GM03348 (cell line): Measurements from ENCODE around the gene WRNIP1.

Source experiments
- DNase-seq: peaks from one replicate; pipeline ENCODE4 v3.0.0; 2012; ENCODE audit warnings: low spot score

Gene WRNIP1

DNA sequence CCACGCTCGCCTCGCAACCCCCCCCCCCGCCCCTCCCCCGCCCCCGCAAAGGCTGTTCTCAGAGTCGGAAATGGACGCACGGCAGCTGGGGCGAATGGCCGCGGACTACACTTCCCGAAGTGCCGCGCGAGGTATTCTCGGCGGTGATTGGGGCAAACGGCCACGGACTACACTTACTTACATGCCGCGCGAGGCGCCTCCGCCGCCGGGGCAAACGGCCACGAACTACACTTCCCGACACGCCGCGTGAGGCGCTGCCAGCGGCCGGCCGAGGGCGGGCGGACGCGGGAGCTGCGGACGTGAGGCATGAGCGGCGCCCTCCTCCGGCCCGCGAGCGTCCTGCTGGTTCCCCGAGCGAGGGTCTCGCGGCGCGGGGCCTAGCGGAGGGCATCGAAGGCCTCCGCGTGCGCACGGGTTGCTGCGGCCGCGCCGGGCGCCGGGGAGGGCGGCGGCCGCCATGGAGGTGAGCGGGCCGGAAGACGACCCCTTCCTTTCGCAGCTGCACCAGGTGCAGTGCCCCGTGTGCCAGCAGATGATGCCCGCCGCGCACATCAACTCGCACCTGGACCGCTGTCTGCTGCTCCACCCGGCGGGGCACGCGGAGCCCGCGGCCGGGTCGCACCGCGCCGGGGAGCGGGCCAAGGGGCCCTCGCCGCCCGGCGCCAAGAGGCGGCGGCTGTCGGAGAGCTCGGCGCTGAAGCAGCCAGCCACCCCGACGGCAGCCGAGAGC is at the start of gene WRNIP1:
Gene WRNIP1, plus strand, starts transcription at position 228 of the 730 bp plus-strand sequence. Its CDS starts 230 bp downstream, at position 458.
- DNase-seq = no peak

DNA sequence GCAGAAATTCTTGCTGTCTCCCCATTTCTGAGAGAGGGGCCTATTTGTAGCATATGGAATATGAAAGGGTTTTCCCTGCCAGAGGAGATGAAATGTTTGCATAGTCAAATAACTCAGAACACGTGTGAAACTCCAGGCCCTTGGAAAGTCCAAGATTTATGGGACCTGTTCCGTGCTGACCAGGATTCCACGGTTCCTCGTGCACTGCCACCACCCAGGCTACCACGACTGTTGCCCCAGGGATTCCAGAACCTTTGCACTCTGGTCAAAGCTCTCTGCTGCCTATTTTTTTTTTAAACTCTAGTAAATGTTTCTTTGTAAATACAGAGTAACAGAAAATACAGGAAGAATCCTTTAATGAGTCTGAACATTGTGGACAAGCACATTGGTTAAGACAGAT is 49.5 kb upstream of the WRNIP1 start:
- no peak for DNase-seq

DNA sequence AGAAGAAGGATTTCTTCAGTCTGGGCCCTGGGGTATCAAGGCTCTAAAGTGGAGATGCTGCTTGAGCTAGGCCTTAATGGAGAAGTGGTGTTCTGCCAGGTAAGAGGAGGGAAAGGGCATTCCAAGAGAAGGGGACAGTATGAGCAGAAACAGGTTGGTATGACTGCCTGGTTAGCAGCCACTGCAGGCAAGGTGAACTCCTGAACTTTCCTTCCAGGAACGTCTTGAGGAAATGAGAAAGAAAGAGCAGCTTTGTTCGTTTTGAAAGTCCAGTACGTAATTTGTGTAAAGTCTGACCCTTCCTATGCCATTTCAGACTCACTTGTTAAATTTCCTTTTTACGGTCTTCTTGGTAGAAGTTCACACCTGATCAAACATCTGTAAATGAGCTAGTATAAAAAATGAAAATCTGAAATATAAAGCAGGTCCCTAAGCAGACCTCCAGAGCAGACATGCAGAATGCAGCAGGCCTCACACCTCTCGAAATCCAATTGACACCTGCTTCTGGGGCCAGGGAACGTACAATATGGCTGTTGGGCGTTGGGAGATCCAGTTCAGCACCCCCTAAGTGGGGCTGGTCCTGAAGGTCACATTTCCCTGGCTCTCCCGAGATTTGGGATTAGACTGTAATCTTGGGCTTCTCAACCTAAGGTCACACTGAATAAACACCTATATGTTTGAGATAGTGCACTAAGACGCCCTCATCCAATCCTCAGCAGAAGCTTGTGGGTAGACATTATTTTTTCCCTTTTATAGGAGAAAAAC is 48.1 kb upstream of the WRNIP1 start:
- DNase-seq = no peak

DNA sequence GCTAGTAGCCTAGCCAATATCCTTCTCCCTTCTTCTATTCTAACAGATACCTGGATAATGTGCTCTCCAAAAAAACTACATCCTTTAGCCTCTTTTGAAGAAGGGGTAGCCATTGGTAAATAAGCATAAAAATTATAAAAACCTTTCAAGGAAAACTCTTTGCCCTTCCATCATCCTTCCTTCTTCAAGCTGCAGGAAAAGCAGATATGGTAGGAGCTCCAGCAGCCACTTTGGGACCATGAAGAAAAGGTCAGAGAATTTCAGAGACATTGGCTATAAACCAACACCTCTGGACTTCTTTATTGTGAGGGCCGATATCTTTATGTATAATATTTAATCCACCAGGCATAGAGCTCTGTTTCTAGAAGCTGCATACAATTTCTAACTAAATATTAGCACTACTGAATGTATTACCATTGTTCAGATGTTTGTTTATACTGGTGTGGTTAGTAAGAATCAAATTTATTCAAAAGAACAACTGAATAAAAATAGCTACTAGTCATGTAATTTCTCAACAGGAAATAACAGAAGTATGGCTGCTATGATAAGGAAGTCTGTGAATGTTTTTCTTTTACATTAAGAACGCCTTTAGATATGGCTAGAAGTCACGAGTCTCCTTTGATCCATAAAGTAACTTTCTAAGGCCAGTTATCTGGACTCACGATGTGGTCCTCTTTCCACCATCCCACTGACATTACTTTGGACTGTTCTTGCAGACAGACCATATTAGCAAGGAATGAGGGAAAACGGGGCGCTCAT is 46.7 kb upstream of the WRNIP1 start:
- no peak for DNase-seq

DNA sequence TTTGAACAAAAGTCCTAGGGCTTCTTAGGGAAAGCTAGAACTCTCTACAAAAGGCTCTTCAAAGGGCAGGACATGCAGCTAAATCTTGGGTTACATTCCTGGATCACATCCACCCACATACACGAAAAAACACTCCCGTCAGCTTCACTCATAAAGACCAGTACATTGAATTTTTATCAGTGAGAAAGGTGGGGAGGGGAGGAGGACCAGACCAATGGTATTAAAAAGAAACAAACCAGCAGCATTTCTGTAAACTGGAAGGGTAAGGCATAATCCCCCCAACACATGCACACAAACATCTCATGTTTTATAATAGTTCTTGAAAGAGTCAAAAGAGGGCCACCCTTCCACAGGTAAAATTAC is 46.1 kb upstream of the WRNIP1 start:
- no peak for DNase-seq

DNA sequence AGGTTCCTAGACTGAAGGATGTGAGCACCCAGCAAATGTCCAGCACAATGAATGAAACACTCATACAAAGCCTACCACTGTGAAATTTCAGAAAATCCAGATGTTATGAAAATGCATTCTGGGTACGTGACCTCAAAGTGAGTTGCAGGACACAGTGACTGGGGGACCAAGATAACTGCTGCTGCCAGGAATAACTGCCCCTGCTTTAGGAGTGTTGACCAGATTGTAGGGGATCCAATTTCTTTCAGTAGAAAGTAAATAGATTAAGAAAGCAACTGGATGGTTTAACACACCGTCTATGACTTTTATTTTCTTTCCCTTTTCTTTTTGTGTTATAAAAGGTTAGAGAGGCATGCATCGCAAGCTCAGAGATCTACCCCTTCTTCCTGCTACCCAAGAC is 44.0 kb upstream of the WRNIP1 start:
- DNase-seq = no peak

DNA sequence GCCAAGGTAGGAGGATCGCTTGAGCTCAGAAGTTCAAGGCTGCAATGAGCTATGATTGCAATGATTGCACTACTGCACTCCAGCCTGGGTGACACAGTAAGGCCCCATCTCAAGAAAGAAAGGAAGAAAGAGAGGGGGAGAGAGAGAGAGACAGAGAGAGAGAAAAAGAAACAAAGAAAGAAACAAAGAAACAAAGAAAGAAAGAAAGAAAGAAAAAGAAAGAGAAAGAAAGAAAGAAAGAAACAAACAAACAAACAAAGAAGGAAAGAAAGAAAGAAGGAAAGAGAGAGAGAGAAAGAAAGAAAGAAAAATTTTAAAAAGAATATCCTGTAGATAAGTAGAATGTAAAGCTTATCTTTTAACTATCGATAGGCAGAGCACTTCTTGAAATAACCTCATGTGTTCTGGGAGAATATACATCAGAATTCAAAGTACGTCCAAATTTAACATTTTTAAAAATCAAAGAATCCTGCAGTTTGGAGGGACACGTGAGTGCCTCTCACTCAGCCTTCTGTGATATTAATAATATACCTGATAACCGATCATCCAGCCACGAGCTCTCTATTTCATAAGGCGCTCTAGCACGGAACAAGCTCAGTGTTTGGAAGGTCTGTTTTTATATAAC is 39.7 kb upstream of the WRNIP1 start:
- no peak for DNase-seq

DNA sequence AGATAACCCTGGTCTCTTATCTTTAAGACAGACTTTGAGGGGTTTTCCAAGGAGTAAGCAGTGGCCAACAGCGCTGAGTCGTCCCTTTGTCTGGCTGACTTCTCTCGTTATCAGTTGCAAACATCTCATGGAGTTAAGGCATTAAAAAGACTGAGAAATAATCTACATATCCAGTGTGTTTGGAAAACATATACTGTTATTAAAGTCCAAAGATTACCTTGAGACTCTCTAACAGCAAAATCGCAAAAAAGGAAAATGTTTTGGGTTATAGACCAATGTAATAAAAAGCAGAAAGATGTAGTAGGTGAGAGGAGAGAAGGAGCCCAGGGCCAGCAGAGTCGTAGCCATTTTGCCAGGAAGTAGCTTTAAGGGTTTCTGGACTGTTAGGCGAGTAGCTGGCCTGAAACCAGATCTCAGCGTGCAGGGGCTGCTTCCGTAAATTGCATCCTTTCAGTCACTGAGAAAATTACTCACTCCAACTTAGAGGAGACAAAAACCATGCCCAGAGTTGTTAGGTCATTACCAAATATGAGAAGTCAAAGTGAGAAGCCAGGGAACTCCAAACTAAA is 39.1 kb upstream of the WRNIP1 start:
- no peak for DNase-seq

DNA sequence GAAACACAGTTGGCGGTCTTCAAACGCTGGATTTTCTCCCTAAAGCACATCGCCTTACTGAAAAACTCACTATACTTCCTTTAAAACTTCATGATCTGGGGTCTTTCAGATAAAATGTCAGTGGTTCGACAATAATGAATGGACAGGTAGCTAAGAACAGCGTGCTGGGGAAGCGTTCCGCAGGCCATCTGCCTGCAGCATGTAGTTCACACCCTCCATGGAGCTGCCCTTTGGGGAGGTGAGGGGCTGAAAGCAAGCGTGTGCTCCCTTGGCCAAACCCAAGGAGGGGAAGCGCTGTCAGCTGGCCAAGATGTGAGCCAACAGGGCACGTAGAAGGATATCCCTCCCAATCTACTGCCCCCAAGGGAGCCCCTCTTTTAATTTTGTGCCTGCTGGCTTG is 35.3 kb upstream of the WRNIP1 start:
- no peak for DNase-seq

DNA sequence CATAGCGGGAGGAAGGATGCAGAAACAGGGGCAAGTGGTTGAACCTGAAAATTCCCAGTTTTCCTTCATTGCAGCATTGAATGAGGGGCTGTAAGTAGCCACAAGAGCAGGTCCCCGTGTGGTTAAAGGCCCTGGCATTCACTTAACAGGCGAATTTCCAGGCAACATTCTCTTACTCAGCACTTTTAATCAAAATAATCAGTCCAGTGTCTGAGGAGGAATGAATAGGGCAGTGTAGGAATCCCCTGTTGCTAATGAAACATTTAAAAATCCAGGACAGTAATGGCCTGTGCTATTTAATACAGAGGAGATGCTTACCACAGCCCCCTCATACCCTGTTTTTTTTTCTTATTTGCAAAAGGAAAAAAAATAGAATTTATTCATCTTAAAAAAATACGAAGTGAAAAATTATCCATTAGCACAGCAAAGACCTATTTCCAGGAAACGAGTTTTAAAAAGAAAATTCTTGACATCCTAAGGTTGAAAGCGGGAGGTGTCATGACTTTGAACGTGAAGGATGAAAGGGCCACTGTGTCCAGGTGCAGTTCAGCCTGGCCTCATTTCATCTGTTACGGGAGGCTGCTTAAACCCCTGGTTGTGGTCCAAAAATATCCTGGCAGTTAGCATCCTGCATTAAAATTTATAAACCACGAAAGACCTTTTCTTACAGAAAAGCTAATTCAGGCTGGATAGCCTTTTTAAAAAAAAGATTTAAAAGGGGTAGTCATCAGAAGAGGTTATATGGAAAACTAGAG is 34.7 kb upstream of the WRNIP1 start:
- DNase-seq = no peak

DNA sequence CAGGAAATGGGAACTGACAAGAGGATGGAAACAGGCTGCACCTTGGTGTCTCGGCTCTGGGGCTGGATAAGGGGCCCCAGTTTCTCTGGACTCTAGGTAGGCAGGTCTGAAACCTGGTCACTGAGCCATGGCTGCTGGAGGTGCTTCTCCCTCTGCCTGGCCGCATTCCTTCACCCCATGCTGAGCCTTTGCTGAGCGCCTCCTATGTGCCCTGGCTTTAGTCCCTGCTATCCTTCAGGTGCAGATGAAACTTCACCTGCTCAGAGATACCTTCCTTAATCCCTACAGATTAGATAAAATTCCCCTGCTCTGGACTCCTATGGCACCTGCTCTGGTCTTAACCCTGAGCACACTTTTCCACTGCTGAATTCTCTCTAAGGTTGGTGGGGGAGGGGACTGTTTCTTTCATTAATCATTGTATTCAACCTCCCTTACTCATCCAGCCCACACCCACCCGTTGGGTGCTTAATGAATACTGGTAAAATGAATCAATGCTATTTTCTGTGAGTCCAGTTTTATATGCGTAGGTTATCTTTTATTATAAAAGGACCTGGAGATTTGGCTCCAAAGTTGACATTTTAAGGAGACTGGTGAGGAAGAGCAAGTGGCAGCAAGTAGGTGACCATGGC is 33.8 kb upstream of the WRNIP1 start:
- DNase-seq = no peak

DNA sequence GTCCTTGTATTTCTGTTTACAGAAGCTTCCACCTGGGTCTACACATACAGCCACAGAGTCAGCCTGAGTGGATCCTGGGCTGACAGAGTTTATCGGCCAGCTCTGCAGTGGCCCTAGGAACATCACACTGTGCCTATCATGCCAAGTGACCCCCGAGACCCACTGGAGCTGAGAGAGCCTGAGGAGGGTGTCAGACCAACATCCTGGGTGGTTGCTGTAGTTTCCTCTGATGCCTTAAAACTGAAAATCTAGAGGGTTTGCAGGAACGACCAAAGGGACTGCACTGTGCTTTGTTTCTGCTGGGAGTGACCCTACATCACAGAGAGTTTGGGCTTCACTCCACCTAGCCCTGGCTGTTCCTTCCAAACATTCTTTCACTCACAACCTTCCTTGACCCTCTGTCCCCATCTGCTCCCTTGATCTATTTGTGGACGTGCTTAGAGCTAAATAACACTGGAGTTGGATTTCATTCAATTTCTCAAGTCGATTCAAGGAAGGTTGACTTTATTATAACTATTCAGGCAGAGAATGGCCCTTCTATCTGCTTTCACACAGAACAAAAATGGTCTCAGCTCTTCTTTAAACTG is 32.6 kb upstream of the WRNIP1 start:
- no peak for DNase-seq

DNA sequence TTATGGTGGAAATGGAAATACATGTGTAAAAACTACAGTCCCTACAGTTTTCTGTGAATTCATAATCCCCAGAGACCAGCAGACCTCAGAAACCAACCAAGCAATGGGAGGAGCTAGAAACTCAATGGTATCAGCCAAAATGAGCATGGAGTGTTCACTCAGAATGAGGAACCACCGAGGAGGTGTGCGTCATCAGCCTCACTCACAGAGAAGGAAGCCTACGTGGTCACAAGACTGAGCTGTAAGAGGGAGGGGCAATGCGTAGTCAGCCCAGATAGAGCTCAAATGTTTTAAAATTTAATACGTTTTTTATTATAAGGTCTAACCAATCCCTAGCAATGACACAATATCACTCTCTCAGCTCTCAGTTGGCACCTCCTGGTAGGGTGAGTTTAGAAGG is 31.9 kb upstream of the WRNIP1 start:
- DNase-seq = no peak

DNA sequence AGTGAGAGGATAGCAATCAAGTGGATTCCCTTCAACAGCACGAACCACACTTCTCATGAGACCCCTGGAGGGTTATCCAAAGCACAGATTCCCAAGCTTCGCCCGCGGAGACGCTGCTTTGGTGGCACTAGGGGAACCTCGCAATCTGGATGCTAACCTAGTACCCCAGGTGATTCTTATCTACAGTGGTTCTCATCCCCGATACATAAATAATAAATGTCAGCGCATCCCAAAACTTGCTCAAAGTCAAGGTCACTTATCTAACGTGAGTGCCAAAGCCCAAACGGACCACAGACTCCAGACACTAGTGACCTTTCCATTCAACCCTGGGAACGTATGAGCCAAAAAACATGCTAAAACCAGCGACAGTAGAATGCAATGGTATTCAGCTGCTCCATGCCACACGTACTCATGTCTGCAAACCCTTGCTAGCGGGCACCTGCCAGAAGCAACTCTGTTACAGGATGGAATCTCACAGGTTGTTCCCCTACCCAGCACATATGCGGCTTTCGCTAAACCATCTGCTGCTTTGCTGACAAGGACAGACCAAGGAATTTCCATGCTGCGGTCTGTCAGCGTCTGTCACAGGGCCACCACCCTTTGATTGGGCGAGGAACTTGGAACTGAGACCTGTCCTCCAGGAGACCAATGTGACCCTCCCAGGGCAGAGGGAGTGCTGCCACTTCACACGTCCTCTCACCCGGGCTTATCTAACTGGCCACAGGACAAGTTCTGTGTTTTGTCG is 31.3 kb upstream of the WRNIP1 start:
- no peak for DNase-seq

DNA sequence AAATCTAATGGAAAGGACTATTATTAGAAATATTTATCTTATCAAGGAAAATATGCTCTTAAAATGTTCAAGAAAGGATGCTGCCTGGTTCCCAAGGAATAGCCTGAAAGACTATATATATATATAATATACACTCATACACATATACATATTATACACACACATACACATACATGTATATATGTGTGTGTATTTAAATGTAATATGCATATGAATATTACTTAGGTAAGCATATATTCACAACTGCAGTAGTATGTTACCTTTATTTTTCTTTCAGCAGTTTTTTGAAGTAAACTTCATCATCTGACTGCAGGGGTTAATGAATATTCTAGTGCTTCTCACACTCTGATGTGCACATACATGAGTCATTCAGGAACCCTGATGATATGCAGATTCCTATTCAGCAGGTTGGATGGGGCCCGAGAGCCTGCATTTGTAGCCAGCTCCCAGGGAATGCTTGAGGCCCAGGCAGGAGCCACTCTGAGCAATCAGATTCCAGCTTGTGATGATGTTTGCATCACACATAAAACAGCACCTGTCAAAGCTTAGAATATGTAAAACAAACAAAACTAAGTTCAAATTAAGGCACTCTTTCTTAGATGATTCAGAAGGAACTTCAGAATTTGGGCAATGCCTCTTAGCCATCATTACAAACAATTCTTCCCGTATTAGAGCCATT is 30.6 kb upstream of the WRNIP1 start:
- no peak for DNase-seq

DNA sequence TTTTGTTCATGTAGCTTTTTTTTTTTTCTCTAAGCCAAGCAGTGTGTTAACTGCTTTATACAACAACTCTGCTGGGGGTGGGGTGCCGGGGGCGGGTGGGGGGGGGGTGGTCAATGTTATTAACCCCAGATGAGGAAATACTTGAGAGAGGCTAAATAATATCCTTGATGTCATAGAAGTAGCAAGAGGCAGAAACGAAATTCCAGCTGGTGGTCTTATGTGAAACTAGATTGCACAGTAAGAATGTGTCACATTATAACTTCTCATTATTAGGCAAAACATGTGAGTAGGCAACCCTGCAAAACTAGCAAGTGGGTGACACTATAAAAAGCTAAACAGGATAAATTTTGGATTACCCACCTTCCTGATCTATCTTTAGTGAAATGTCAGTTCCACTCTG is 27.3 kb upstream of the WRNIP1 start:
- DNase-seq = no peak

DNA sequence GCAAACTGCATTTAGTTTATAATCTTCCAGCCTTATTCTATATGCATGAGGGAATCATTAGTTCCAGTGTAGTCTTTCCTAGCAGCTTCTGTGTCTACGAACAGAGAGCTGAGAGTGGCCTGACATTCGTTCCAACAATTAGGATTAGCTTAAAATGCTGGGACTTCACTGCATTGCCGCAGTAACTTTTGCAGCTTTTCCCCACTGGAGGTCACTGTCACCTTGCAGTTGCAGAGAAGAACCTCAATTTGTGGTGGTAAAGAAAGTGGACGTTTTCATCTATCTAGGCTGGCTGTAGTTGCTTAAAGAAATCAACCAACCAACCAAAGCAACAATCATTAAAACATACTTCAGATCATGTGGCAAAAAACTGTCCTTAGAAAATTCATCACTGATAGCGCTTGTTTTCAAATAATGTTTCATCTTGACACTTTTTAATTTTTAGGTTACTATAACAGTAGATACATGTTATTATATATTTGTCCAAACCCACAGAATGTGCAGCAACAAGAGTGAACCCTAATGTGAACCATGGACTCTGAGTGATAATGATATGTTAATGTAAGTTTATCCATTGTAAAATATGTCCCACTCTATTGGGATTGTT is 26.7 kb upstream of the WRNIP1 start:
- peak; percentile 67 for DNase-seq

DNA sequence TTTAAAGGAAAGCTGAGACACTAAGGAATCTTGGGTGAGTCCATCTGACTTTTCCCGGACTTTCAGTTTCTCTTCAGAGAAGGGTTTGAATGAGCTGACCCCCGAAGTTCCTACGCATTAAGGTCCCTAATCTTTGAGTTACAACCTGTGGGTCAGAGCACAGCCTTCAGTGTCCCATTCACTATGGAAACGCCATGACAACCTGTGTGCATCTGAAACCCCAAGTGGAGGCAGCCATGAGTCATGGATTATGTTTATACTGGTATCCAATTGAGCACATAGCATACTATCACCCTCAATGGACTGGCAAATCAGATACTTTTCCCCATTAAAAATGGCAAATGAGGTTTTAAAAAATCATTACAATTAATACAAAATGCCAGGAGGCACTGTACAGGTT is 25.9 kb upstream of the WRNIP1 start:
- no peak for DNase-seq

DNA sequence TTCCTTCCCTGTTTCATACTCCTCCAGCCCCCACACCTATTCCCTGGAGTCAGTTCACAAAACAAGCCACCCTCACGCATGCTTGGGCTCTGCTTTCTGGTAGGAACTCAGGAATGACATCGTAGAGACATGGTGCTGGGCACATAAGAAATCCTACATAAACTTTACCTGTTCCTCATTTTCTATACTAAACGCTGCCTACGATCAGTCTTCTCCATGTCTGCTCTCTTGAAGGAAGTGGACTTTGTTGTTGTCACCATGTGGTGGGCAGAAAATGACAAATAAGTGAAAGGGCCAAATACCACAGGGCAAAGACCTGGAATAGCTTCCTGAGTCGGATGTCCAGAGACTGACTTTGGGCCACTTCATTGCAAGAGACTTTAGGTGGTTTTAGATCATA is 24.6 kb upstream of the WRNIP1 start:
- no peak for DNase-seq
